Activated CD8-positive, alpha-beta memory T cell treated with anti-CD3 and anti-CD28 coated beads, Interleukin-2, amount 50 U/mL, for 1 hour (primary cell): ENCODE results near the gene CAMK2G.
A peak's percentile ranks its signal among the peaks of the same experiment; 100 is the strongest.
"Not testable (repeated sequence)": the region's sequence is repeated elsewhere in the genome, so short reads cannot be mapped to it uniquely, and the experiment has no call there.

Experiments
- DNase-seq: peaks from one replicate; pipeline ENCODE4 v3.0.0-alpha.2; 2020; ENCODE audit errors: extremely low read depth

Gene CAMK2G

GRCh38 chr10:73812657-73813056 is 61.7 kb downstream of the CAMK2G start:
- no peak for DNase-seq

- DNase-seq: peak; percentile 21
These were observed 63.5 kb downstream of the CAMK2G start for GRCh38 chr10:73810735-73811465.

GRCh38 chr10:73810358-73810734 is 64.0 kb downstream of the CAMK2G start:
- no peak for DNase-seq

DNA sequence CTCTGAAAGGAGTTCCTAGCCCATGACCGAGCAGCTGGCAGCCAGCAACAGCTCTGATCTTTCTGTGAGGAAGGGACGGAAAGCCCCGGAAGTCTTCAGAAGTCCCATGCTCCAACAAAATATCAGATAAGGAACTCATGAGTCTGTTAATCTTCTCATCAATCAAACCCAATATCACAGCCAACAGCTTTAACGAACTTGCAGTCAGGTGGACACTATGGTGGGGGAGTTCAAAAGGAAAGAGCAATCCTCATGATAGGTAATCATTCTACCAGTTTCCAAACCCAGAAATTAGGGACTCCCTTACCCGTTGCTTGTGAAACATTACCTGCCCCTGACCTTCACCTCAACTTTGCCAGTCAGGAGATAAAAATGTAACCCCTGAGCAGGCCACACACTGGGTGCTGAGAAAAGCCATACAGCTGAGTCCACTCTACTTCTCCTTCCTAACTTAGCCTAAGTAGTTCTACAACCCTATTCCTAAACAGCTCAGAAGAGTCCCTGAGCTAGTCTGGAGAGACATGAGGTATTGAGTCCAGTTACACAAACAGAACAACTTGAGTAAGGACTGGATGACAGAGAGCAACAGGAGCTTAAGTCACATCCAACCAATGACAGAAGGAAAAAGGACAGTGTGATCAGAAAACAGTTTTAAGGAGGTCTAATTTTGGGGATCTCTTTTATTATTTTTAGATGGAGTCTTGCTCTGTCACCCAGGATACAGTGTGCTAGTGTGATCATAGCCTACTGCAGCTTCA is 65.1 kb downstream of the CAMK2G start:
- DNase-seq: no peak

- no peak for DNase-seq
These were observed 66.1 kb downstream of the CAMK2G start for GRCh38 chr10:73808021-73808815.

- DNase-seq: no peak
These were observed 66.9 kb downstream of the CAMK2G start for GRCh38 chr10:73807471-73807870.

DNA sequence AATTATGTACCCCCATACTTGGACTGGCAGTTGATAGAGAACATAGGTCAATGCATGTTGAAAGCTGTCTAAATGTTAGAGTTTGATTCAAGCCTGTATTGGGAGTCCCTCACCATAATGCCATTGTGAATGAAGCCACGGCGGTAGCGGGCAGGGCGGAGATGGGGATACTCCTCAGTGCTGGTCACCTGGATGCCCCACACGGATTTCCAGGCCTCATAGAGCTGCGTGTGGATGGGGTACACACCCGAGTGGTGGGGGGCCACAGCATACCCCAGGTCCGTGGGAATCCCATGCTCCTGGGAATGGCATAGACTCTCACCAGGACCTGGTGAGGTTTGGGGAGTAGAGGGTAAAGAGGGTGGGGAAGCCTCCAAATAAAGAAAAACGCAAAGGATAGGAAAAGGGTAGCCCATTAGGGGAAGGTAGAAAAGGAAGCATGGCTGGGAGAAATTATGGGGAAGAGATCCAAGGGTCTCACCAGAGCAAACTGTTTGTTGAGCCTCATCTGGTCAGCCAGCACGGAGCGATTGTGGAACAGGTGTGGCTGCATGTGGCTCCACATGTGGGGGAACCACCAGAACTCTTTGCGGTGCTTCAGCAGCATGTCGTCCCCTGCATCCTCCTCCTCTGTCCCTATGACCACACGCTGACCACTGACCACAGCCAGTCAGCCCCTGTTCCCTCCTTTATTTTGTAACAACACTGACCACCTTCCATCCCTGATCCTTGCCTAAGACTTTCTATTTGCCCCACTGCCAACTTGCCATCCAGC is 68.0 kb downstream of the CAMK2G start:
- DNase-seq: no peak

DNA sequence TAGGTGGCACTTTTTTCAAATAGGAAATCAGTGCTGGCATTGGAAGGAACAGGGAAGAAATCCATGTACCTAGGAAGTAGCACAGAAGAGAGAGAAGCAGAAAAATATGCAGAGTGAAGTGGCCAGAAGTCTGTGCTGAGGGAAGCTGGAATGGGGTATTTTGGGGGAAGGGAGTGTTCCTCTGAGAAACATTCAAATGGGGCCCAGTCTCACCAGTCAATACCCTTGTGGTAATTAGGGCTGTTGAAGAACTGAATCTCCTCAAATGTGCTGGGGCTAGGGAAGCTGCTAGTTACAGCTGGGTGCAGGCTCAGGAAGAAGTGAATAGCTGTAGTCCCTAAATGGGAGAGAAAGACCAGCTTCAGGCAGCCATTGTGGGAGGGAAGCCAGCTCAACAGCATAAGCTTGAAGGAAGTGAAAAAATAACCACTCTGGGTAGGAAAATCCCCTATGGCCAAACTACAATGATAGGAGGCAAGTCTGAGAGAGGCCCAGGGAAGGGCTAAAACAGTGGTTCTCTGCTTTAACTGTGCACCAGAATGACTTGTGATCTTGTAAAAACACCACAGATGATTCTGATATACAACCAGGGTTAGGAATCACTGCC is 70.6 kb downstream of the CAMK2G start:
- DNase-seq: no peak

DNA sequence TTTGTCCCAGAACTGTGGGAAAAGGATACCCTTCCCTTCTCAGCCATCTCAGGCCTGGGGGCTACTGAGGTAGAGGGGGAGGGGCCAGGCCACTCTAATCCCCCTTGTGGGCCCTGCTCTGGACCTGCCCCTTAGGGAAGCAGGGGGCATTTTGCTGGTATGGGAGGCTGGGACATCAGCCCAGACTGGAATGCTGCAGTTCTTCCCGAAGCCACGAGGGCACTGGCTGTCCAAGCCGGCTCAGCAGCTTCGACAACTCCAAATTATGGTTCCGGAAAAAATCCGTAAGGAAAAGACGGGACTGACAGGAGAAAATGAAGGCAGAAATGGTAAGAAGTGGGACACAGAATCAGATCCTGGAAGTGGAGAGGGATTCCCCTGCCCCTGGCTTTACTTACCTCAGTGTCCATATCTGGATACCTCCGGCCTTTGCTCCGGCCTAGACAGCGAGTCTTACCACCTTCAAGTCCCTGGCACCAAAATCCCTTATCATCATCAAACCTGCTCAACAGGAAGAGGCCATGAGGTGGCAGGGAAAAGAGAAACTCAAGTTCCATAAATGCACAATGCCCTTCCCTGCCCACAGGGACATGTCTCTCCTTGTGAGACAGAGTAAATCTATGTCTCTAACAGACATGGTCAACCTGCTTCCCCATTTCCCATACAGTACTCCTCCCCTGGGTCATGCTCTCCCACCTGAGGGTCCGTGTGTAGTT is 71.9 kb downstream of the CAMK2G start:
- no peak for DNase-seq

- no peak for DNase-seq
These were observed 73.1 kb downstream of the CAMK2G start for GRCh38 chr10:73801253-73801590.

DNA sequence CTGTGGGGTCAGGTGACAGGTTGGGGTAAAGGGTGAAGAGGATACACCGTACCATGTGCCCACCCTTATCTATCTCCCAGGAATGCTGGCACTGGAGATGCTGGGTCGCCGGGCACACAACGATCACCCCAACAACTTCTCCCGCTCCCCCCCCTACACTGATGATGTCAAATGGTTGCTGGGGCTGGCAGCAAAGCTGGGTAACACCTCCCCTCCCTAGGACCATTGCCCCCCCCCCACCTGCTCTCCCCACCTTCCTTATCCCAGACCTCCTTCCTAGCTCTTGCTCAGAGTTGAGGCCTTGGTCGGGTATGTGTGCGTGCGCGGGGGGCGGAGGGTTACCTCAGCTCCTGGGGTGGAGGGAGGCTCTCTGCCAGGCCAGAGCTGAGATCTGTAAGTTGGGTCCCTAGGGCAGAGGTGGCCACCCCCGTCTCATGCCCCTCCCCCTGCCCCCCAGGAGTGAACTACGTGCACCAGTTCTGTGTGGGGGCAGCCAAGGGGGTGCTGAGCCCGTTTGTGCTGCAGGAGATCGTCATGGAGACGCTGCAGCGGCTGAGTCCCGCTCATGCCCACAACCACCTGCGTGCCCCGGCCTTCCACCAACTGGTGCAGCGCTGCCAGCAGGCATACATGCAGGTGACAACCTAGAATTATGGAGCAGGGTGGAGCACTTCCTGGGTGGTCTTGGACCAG is 73.6 kb downstream of the CAMK2G start:
- DNase-seq: no peak

GRCh38 chr10:73799899-73800559 is 74.3 kb downstream of the CAMK2G start:
- DNase-seq: no peak

DNA sequence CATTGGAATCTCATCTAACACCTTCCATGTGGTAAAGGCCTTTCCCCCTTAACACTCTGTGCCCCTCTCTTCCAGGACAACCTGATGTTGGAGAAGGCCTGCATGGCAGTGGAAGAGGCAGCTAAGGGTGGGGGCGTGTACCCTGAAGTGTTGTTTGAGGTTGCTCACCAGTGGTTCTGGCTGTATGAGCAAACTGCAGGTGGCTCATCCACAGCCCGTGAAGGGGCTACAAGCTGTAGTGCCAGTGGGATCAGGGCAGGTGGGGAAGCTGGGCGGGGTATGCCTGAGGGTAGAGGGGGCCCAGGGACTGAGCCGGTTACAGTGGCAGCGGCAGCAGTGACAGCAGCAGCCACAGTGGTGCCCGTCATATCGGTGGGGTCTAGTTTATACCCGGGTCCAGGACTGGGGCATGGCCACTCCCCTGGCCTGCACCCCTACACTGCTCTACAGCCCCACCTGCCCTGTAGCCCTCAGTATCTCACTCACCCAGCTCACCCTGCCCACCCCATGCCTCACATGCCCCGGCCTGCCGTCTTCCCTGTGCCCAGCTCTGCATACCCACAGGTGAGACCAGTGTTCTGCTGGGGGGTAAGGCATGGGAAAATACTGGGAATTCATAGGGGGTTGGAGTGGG is 75.3 kb downstream of the CAMK2G start:
- DNase-seq: no peak

- DNase-seq: no peak
These were observed 76.3 kb downstream of the CAMK2G start for GRCh38 chr10:73798087-73798486.

DNA sequence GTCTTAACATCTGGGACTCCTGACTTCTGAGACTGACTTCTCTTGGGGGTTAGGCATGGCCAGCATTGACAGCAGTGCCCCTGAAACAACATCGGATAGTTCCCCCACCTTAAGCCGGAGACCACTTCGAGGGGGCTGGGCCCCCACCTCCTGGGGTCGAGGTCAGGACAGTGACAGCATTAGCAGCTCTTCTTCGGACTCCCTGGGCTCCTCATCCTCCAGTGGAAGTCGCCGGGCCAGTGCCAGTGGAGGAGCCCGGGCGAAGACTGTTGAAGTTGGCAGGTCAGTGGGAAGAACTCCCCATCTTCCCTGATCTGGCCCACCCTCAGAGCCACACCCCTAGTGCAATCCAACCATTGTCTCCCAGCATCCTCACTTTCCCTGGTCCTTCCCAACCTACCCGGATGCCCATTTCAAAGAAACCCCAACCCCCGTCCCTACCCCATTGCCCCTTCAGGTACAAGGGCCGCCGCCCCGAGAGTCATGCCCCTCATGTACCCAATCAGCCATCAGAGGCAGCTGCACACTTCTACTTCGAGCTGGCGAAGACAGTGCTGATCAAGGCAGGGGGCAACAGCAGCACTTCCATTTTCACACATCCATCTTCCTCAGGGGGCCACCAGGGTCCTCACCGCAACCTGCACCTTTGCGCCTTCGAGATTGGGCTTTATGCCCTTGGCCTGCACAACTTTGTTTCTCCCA is 76.9 kb downstream of the CAMK2G start:
- no peak for DNase-seq

- DNase-seq: no peak
These were observed 77.6 kb downstream of the CAMK2G start for GRCh38 chr10:73796766-73797165.

- DNase-seq: not testable (repeated sequence)
These were observed 78.3 kb downstream of the CAMK2G start for GRCh38 chr10:73796035-73796434.

DNA sequence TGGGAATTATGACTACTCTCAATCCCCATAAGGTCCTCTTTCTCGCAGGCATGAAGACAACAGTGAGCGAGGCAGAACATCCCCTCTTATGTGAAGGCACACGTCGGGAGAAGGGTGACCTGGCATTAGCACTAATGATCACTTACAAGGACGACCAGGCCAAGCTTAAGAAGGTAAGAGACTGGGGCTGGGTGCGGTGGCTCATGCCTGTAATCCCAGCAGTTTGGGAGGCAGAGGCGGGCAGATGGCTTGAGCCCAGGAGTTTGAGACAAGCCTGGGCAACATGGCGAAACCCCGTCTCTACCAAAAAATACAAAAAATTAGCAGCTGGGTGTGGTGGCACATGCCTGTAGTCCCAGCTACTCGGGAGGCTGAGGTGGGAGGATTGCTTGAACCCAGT is 78.9 kb downstream of the CAMK2G start:
- DNase-seq: not testable (repeated sequence)

GRCh38 chr10:73793456-73793855 is 80.9 kb downstream of the CAMK2G start:
- DNase-seq: no peak
